SK-N-MC (cell line): ENCODE measurements around the gene RBM6.

Experiments
- EZH2 ChIP-seq: fragments of 200-600 bp; sonication (generic); IDR thresholded peaks from one replicate; pipeline ENCODE4 v1.6.1; 2017; ENCODE audit warnings: antibody characterized with exemption
- FOXP2 ChIP-seq: optimal IDR thresholded peaks from 2 replicates; pipeline ENCODE3; 2011; ENCODE audit warnings: mild to moderate bottlenecking, moderate library complexity; ENCODE audit not compliant: insufficient read depth; ENCODE audit errors: extremely low read length, control extremely low read depth
- POLR2AphosphoS5 ChIP-seq: IDR thresholded peaks from 2 replicates; pipeline ENCODE4 v1.6.1; 2012; ENCODE audit warnings: mild to moderate bottlenecking, low read depth, low read length, borderline replicate concordance

DNA sequence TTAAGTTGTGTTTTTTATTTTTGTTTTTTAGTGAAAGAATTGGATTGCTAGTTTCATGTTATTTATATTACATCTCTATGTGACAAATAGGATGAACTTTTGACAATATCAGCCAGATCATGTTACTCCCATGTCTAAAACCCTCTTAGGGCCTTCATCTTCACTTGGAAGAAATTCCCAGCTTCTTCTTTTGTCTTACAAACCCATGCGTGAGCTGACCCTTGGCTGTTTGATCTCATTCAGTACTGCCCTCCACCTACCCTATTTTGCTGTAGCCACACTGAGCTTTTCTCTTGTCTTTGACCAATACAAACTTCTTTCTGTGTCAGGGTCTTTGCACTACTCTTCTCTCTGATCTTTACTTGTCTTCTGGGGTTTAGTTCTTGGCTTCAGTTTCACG lies 37.0 kb downstream of the RBM6 start:
- no peak for TF ChIP-seq POLR2AphosphoS5
- no peak for TF ChIP-seq EZH2
- no peak for TF ChIP-seq FOXP2
